Upper lobe of left lung (tissue), 4 donors: ENCODE results near the gene WDR93.
A peak's percentile ranks its signal among the peaks of the same experiment; 100 is the strongest.

ENCODE experiments used
- EP300 ChIP-seq, 4 donors: sonication (generic); formaldehyde crosslinking; IDR thresholded peaks; one replicate each; pipeline ENCODE4 v1.5.1; 2017; ENCODE audit warnings: antibody characterized with exemption in 4 of 4, control low read depth in 2 of 4
- POLR2A ChIP-seq, 4 donors: fragments of 450-650 bp; IDR thresholded peaks; one replicate each; pipeline ENCODE4 v1.5.1; 2016 to 2017; ENCODE audit warnings: antibody characterized with exemption in 4 of 4, mild to moderate bottlenecking in 2 of 4
- POLR2AphosphoS5 ChIP-seq, 2 donors: sonication (generic); formaldehyde crosslinking; IDR thresholded peaks; one replicate each; pipeline ENCODE4 v1.5.1; 2017; ENCODE audit warnings: antibody characterized with exemption in 2 of 2
- TF ChIP-seq, protein P1 (sequence below), 6 experiments: fragments of 450-650 bp in 4 of 6; fragments of 200-600 bp in 2 of 6; sonication (generic) in 2 of 6; IDR thresholded peaks; one replicate each; pipeline ENCODE4 v1.5.1; 2016 to 2019; ENCODE audit warnings: antibody characterized with exemption in 6 of 6

DNA sequence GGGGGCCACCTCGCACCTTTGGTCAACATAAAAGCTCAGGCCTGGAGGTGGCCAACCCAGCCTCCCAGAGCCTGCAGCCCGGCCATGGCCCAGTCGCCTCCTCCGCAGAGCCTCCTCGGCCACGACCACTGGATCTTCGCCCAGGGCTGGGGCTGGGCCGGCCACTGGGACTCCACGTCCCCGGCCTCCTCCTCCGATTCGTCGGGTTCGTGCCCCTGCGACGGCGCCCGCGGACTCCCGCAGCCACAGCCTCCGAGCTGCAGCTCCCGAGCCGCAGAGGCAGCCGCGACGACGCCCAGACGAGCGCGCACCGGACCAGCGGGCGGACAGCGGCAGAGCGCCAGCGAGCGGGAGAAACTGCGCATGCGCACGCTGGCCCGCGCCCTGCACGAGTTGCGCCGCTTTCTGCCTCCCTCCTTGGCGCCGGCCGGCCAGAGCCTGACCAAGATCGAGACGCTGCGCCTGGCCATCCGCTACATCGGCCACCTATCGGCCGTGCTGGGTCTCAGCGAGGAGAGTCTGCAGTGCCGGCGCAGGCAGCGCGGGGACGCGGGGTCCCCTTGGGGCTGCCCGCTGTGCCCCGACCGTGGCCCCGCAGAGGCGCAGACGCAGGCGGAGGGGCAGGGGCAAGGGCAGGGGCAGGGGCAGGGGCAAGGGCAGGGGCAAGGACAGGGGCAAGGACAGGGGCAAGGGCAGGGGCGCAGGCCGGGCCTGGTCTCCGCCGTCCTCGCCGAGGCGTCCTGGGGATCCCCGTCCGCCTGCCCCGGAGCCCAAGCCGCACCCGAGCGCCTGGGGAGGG is 85.9 kb downstream of the WDR93 start, which contains the start of gene MESP2:
- TF ChIP-seq, protein P1, sequence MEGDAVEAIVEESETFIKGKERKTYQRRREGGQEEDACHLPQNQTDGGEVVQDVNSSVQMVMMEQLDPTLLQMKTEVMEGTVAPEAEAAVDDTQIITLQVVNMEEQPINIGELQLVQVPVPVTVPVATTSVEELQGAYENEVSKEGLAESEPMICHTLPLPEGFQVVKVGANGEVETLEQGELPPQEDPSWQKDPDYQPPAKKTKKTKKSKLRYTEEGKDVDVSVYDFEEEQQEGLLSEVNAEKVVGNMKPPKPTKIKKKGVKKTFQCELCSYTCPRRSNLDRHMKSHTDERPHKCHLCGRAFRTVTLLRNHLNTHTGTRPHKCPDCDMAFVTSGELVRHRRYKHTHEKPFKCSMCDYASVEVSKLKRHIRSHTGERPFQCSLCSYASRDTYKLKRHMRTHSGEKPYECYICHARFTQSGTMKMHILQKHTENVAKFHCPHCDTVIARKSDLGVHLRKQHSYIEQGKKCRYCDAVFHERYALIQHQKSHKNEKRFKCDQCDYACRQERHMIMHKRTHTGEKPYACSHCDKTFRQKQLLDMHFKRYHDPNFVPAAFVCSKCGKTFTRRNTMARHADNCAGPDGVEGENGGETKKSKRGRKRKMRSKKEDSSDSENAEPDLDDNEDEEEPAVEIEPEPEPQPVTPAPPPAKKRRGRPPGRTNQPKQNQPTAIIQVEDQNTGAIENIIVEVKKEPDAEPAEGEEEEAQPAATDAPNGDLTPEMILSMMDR (IDR thresholded peaks at IDR 0.05): peak; percentile 23 to 84 (median 65)
- peak in 1 of 4 donors; percentile 40 for TF ChIP-seq POLR2A (IDR thresholded peaks at IDR 0.05)
- TF ChIP-seq POLR2AphosphoS5 (IDR thresholded peaks at IDR 0.05): peak in 1 of 2 donors; percentile 13
- TF ChIP-seq EP300 (IDR thresholded peaks at IDR 0.05): no peak
